HG03558 (cell line): ENCODE data around the gene DNAJC25.
"Not testable (repeated sequence)": the region's sequence is repeated elsewhere in the genome, so short reads cannot be mapped to it uniquely, and the experiment has no call there.

ENCODE experiments used
- ATAC-seq: cut with Tn5 transposase; IDR thresholded peaks from one replicate; pipeline ENCODE4 v1.9.1; 2021; ENCODE audit warnings: moderate number of reproducible peaks; ENCODE audit not compliant: unreplicated experiment; ENCODE audit errors: extremely low read depth

Gene DNAJC25

GRCh38 chr9:111631214-111631971, at the start of gene DNAJC25:
TSS of gene DNAJC25 (plus strand) at chr9:111631334. CDS start at chr9:111631408, 74 bp downstream.
- ATAC-seq: peak; percentile 95

- no peak for ATAC-seq
Measured at GRCh38 chr9:111582888-111583287, 48.2 kb upstream of the DNAJC25 start.

- ATAC-seq: no peak
Measured at GRCh38 chr9:111586378-111586777, 44.8 kb upstream of the DNAJC25 start.

- ATAC-seq: no peak
Measured at GRCh38 chr9:111588846-111589245, 42.3 kb upstream of the DNAJC25 start.

- no peak for ATAC-seq
Measured at GRCh38 chr9:111597852-111598732, 33.0 kb upstream of the DNAJC25 start.

- ATAC-seq: no peak
Measured at GRCh38 chr9:111598733-111599091, 32.4 kb upstream of the DNAJC25 start.

- ATAC-seq: no peak
Measured at GRCh38 chr9:111599092-111599954, 31.8 kb upstream of the DNAJC25 start, which contains the start of gene PTGR1. TSS of gene PTGR1 (minus strand) at chr9:111599647. CDS start at chr9:111597422, 2,225 bp downstream.

- no peak for ATAC-seq
Measured at GRCh38 chr9:111599955-111600343, 31.2 kb upstream of the DNAJC25 start.

- no peak for ATAC-seq
Measured at GRCh38 chr9:111601237-111602018, 29.7 kb upstream of the DNAJC25 start.

- no peak for ATAC-seq
Measured at GRCh38 chr9:111603041-111603440, 28.1 kb upstream of the DNAJC25 start.

- no peak for ATAC-seq
Measured at GRCh38 chr9:111604054-111604615, 27.0 kb upstream of the DNAJC25 start.

- no peak for ATAC-seq
Measured at GRCh38 chr9:111605041-111605559, 26.0 kb upstream of the DNAJC25 start.

GRCh38 chr9:111610149-111610548, 21.0 kb upstream of the DNAJC25 start:
- ATAC-seq: no peak

GRCh38 chr9:111610845-111611244, 20.3 kb upstream of the DNAJC25 start:
- no peak for ATAC-seq

- ATAC-seq: no peak
Measured at GRCh38 chr9:111613436-111614040, 17.6 kb upstream of the DNAJC25 start.

GRCh38 chr9:111615928-111616327, 15.2 kb upstream of the DNAJC25 start:
- no peak for ATAC-seq

- not testable (repeated sequence) for ATAC-seq
Measured at GRCh38 chr9:111617349-111617748, 13.8 kb upstream of the DNAJC25 start.

GRCh38 chr9:111621895-111622480, 9.1 kb upstream of the DNAJC25 start:
- no peak for ATAC-seq
